Natural killer cell (primary cell): Measurements from ENCODE around the gene SLC39A13. TPM values are rescaled to one million over a fixed set of nuclear protein-coding genes. Genes with fewer than 3 reads are reported as not detected.

ENCODE experiments used
- ATAC-seq, 3 donors: fragments of 150-1000 bp in 2 of 3; fragments of 200-7000 bp in 1 of 3; cut with Tn5 transposase; 1 replicate in 1 of 3; 2 replicates in 2 of 3; pipeline ENCODE4 v1.10.0; 2021; ENCODE audit warnings: mild to moderate bottlenecking in 2 of 3, moderate library complexity in 2 of 3
- DNase-seq, 2 donors: peaks; one replicate each; pipeline versions ENCODE4 v3.0.0 to v3.0.0-alpha.2; 2013 to 2021; ENCODE audit warnings: mixed read lengths in 1 of 2
- H3K27ac ChIP-seq: one replicate; pipeline ENCODE4 v1.5.1; 2013; ENCODE audit warnings: mild to moderate bottlenecking, low read length
- H3K27me3 ChIP-seq: one replicate; pipeline ENCODE4 v1.6.1; 2013; ENCODE audit warnings: low read length; ENCODE audit not compliant: control insufficient read depth, insufficient read depth
- H3K36me3 ChIP-seq: one replicate; pipeline ENCODE4 v1.6.1; 2013; ENCODE audit warnings: low read length; ENCODE audit not compliant: control insufficient read depth, insufficient read depth
- H3K4me1 ChIP-seq: one replicate; pipeline ENCODE4 v1.6.1; 2013; ENCODE audit warnings: low read length; ENCODE audit not compliant: control insufficient read depth, insufficient read depth
- H3K4me3 ChIP-seq: one replicate; pipeline ENCODE4 v1.5.1; 2013; ENCODE audit warnings: low read length
- H3K9me3 ChIP-seq: one replicate; pipeline ENCODE4 v1.6.1; 2013; ENCODE audit warnings: low read length; ENCODE audit not compliant: control insufficient read depth, insufficient read depth
- H3K27ac Mint-ChIP-seq, 2 donors: one replicate each; pipeline ENCODE4 v1.8.0; 2022; ENCODE audit warnings: mild to moderate bottlenecking in 2 of 2, mixed read lengths in 2 of 2, moderate library complexity in 1 of 2
- H3K27me3 Mint-ChIP-seq, 2 donors: one replicate each; pipeline ENCODE4 v1.8.0; 2022; ENCODE audit warnings: low read depth in 2 of 2, mixed read lengths in 2 of 2
- H3K36me3 Mint-ChIP-seq: one replicate; pipeline ENCODE4 v1.8.0; 2022; ENCODE audit warnings: mixed read lengths
- H3K4me1 Mint-ChIP-seq, 2 donors: one replicate each; pipeline ENCODE4 v1.8.0; 2022; ENCODE audit warnings: mixed read lengths in 2 of 2
- H3K4me3 Mint-ChIP-seq: one replicate; pipeline ENCODE4 v1.8.0; 2022; ENCODE audit warnings: mild to moderate bottlenecking, moderate library complexity, mixed read lengths
- H3K9me3 Mint-ChIP-seq, 2 donors: one replicate each; pipeline ENCODE4 v1.8.0; 2022; ENCODE audit warnings: mixed read lengths in 2 of 2
- WGBS: methylation state at CpG from one replicate; pipeline ENCODE4 v1.1.7; 2013; ENCODE audit warnings: missing lambda C conversion rate; ENCODE audit not compliant: insufficient coverage; 5-methylcytosine and 5-hydroxymethylcytosine counted together
- intact Hi-C: fragments of 100-400 bp; cut with micrococcal nuclease; formaldehyde crosslinking; loops from one replicate; pipeline ENCODE4 v1.14.2; 2022
- total RNA-seq, 4 donors: library from RNA; stranded (reverse); fragments of 120-200 nt in 1 of 4; gene quantifications; one replicate each; pipeline versions ENCODE4 v1.2.3 to v1.2.4, GENCODE V29; 2013 to 2022
- TF ChIP-seq, protein P1 (sequence below): fragments of 200-600 bp; IDR thresholded peaks from one replicate; pipeline ENCODE4 v1.8.0; 2022; ENCODE audit warnings: antibody characterized with exemption

The SLC39A13 gene
- total RNA-seq, 3 donors from 2014 or later (not counting 1 experiment from before 2014, with no cell fraction given), result 29.1 to 34.7 (median 32.6) TPM

DNA sequence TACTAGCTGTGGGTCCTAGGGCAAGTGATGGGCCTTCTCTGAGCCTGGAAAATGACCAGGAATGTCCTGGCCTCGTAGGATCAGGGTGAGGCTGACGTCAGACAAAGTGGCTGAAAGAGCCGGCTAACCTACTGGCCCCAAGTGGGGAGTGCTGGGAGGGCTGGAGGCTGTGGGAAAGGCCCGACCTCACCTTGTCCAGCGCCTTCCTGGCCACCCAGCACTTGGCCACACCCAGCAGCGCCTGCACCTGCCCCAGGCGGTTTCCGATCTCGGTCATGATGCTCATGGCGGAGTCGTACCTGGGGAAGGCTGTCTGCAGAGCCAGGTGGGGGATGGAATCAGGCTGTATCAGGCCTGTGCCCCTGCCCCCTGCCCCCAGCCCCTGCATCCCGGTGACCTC, 33.0 kb downstream of the SLC39A13 start:
- ATAC-seq, result no peak
- no peaks in the 10 kb centered on the region for H3K27me3 ChIP-seq
- TF ChIP-seq, protein P1, sequence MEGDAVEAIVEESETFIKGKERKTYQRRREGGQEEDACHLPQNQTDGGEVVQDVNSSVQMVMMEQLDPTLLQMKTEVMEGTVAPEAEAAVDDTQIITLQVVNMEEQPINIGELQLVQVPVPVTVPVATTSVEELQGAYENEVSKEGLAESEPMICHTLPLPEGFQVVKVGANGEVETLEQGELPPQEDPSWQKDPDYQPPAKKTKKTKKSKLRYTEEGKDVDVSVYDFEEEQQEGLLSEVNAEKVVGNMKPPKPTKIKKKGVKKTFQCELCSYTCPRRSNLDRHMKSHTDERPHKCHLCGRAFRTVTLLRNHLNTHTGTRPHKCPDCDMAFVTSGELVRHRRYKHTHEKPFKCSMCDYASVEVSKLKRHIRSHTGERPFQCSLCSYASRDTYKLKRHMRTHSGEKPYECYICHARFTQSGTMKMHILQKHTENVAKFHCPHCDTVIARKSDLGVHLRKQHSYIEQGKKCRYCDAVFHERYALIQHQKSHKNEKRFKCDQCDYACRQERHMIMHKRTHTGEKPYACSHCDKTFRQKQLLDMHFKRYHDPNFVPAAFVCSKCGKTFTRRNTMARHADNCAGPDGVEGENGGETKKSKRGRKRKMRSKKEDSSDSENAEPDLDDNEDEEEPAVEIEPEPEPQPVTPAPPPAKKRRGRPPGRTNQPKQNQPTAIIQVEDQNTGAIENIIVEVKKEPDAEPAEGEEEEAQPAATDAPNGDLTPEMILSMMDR, result no peak
- 94% methylated on average over 12 of the region's 12 CpGs for WGBS
- no peak overlapping the region for H3K4me3 ChIP-seq
- H3K4me1 Mint-ChIP-seq, result no peaks in the 10 kb centered on the region
- no peak overlapping the region for H3K4me3 Mint-ChIP-seq
- H3K36me3 ChIP-seq, result no peaks in the 10 kb centered on the region
- H3K9me3 ChIP-seq, result no peaks in the 10 kb centered on the region
- no peak overlapping the region for H3K27ac Mint-ChIP-seq
- no peak for DNase-seq
- no peaks in the 10 kb centered on the region for H3K36me3 Mint-ChIP-seq
- H3K4me1 ChIP-seq, result no peaks in the 10 kb centered on the region
- no peaks in the 10 kb centered on the region for H3K27me3 Mint-ChIP-seq
- intact Hi-C loops, result no loop called here
- H3K27ac ChIP-seq, result no peak overlapping the region
- no peaks in the 10 kb centered on the region for H3K9me3 Mint-ChIP-seq

DNA sequence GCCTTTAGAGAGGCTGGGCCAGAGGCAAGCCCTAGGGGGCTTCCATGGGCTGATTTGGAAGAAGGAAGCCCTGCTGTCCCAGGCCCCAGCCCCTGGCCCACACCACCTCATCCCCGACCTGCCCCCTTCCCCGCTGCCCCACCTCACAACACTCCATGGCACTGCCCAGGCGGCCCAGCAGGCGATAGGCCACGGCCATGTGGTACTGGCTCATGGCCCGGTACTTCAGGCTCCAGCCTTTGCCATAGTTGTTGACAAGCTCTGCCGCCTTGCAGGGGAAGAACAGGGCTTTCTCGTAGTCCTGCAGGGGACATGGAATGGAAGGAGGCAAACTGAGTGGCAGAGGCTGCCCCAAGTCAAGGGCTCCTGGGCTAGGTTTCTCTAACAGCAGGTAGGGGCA, 34.1 kb downstream of the SLC39A13 start:
- H3K27ac ChIP-seq, result no peak overlapping the region
- ATAC-seq, result no peak
- no peaks in the 10 kb centered on the region for H3K4me1 ChIP-seq
- H3K36me3 ChIP-seq, result no peaks in the 10 kb centered on the region
- no peaks in the 10 kb centered on the region for H3K9me3 Mint-ChIP-seq
- no peaks in the 10 kb centered on the region for H3K9me3 ChIP-seq
- intact Hi-C loops, result no loop called here
- H3K4me3 Mint-ChIP-seq, result no peak overlapping the region
- no peaks in the 10 kb centered on the region for H3K27me3 ChIP-seq
- DNase-seq, result no peak
- peaks cover 0 to 6% of the 10 kb centered on the region in 2 donors for H3K4me1 Mint-ChIP-seq
- H3K36me3 Mint-ChIP-seq, result no peaks in the 10 kb centered on the region
- TF ChIP-seq, protein P1, result no peak
- no peak overlapping the region for H3K27ac Mint-ChIP-seq
- no peak overlapping the region for H3K4me3 ChIP-seq
- WGBS, result 90% methylated on average over 8 of the region's 8 CpGs
- H3K27me3 Mint-ChIP-seq, result no peaks in the 10 kb centered on the region

DNA sequence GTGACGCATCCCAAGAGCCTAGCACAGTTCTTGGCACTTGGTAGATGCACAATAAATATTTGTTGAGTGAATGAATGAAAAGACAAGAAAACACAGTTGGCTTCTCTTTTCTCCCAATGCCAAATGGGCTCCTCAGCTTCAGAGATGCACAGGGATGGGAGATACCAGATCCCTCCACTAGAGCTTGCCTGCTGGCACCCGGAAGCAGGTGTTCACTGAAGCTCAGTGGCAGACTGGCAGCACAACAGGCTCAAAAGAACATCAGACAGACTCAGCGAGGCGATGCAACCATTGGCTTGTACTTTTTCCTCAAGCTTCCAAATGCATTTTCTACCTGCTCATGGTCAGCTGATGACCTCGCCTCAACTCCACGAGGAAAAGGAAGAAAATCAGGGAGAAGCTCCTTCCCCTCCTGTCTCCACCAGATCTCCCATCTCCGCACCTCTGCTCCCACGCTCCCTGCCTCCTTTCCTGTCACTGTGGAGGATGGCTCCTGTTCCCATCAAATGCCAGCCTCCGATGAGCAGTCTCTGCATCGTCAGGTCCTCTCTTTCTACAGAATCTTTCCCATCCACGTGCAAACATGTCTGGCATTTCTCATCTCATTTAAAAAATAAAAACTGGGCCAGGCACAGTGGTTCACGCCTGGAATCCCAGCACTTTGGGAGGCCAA, 34.8 kb downstream of the SLC39A13 start:
- H3K27me3 Mint-ChIP-seq, result no peaks in the 10 kb centered on the region
- Histone ChIP-seq H3K4me3 (no peak overlapping the region), H3K4me1 (no peaks in the 10 kb centered on the region), H3K9me3 (no peaks in the 10 kb centered on the region), H3K27me3 (no peaks in the 10 kb centered on the region), H3K36me3 (no peaks in the 10 kb centered on the region), H3K27ac (no peak overlapping the region)
- H3K9me3 Mint-ChIP-seq, result no peaks in the 10 kb centered on the region
- no peak overlapping the region for H3K4me3 Mint-ChIP-seq
- peaks cover 0 to 6% of the 10 kb centered on the region in 2 donors for H3K4me1 Mint-ChIP-seq
- 87% methylated on average over 12 of the region's 12 CpGs for WGBS
- no peak overlapping the region for H3K27ac Mint-ChIP-seq
- TF ChIP-seq, protein P1, result no peak
- intact Hi-C loops, result no loop called here
- ATAC-seq, result no peak
- DNase-seq, result no peak
- no peaks in the 10 kb centered on the region for H3K36me3 Mint-ChIP-seq

DNA sequence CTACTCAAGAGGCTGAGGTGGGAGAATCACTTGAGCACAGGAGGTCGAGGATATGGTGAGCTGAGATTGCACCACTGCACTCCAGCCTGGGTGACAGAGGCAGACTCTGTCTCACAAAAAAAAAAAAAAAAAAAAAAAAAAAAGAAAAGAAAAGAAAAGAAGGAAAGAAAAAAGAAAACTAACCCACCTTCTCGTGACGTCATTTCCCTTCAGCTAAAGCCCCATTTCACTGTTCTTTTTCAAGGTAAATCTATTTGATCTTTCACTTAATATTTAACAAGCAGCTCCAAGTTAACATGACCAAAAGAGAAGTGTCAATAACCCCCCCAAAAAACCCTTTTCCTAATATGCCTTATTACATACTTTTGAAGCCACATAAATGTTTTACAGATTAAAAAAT, 35.4 kb downstream of the SLC39A13 start:
- TF ChIP-seq, protein P1, result no peak
- H3K27me3 ChIP-seq, result no peaks in the 10 kb centered on the region
- no peak for ATAC-seq
- H3K4me3 ChIP-seq, result no peak overlapping the region
- Mint-ChIP-seq H3K27ac (no peak overlapping the region), H3K27me3 (no peaks in the 10 kb centered on the region), H3K4me3 (no peak overlapping the region), H3K4me1 (peaks cover 0 to 6% of the 10 kb centered on the region in 2 donors), H3K9me3 (no peaks in the 10 kb centered on the region), H3K36me3 (no peaks in the 10 kb centered on the region)
- H3K9me3 ChIP-seq, result no peaks in the 10 kb centered on the region
- H3K27ac ChIP-seq, result no peak overlapping the region
- DNase-seq, result no peak
- intact Hi-C loops, result no loop called here
- no peaks in the 10 kb centered on the region for H3K36me3 ChIP-seq
- WGBS, result 89% methylated on average over 3 of the region's 3 CpGs
- H3K4me1 ChIP-seq, result no peaks in the 10 kb centered on the region
